GM12892 (cell line): ENCODE results near the gene EFCC1.

ENCODE experiments used
- POLR2A ChIP-seq: IDR thresholded peaks from 2 replicates; pipeline ENCODE4 v1.6.1; 2011; ENCODE audit warnings: low read depth, low read length, control low read depth
- POLR2AphosphoS5 ChIP-seq: IDR thresholded peaks from 2 replicates; pipeline ENCODE4 v1.6.1; 2011; ENCODE audit warnings: low read depth, low read length, control low read depth

- no peak for TF ChIP-seq POLR2A
- TF ChIP-seq POLR2AphosphoS5, result no peak
Observed at GRCh38 chr3:129000742-129001100, 383 bp upstream of the EFCC1 start.
